ENCODE measurements around the gene IRS1. TPM values are rescaled to one million over a fixed set of nuclear protein-coding genes. Genes with fewer than 3 reads are reported as not detected.

The IRS1 gene
- polyA plus RNA-seq, 2 of the 4 experiments (the other 2 are of a cell fraction), result 10.4 to 13.9 TPM

DNA sequence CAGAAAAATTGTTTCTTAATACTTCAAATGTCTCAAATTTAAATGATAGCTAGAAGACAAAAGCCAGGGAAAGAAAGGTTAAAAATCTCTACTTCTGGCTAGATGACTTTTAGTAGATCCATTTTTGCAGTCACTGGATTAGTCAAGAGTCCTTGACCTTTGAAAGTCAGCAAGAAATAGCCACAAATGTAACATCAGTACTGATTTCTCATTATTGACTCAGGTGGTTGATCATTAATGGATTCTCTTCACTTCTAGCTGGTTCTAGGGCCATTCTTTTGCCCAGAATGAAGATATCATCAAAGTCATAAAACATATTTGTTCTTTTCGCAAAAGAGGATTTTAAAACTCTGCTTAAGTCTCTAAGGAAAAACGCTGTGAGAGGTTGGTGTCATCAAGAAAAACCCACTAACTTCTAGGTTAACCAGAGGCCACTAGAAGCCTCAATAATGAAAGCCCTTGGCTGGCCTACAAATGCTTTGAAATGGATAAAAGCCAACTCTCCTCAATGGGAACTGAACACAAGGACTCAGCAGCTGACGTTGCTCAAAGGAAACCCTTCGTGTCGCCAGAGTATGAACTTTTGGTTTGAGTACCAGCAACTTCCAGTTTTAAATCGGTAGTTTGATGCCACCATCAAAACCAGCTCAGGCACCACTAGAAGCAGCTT lies 66.3 kb downstream of the IRS1 start (continued):
- TF ChIP-seq CEBPB (IDR thresholded peaks at IDR 0.05), result peak; percentile 35 to 50; a peak in 2 of 4 replicates

GRCh38 chr2:226732478-226733188 lies 67.0 kb downstream of the IRS1 start:
- FAIRE-seq (no peak), DNase-seq (ENCODE audit: low read depth in 1 of 2, low spot score in 1 of 2) (no peak), ATAC-seq (no peak)
- CTCF ChIA-PET, result interaction anchor here (1.3 to 1.4 kb wide), 2 partner anchors 64 to 614 kb away, joined by 3 read pairs; no protein-coding TSS in a partner anchor
- Histone ChIP-seq H3K4me2 (peak overlapping the region; percentile 75), H3K4me1 (peaks cover 45% of the 10 kb centered on the region), H3K27ac (peak overlapping the region; percentile 80 to 85), H3K9me3 (no peaks in the 10 kb centered on the region), H3K4me3 (no peak overlapping the region)
- POLR2A ChIA-PET, result no interaction called here
- TF ChIP-seq KDM5A (IDR thresholded peaks at IDR 0.05) (no peak), RNF2 (IDR thresholded peaks at IDR 0.05; ENCODE audit: borderline replicate concordance, low read depth) (no peak), CHD4 (IDR thresholded peaks at IDR 0.05; ENCODE audit: borderline replicate concordance) (no peak), CHD2 (IDR thresholded peaks at IDR 0.05; ENCODE audit: low read length, partially characterized antibody) (no peak), ZFP36 (IDR thresholded peaks at IDR 0.05; ENCODE audit: borderline replicate concordance, partially characterized antibody) (no peak)
- TF ChIP-seq, protein P1, sequence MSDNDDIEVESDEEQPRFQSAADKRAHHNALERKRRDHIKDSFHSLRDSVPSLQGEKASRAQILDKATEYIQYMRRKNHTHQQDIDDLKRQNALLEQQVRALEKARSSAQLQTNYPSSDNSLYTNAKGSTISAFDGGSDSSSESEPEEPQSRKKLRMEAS (IDR thresholded peaks at IDR 0.05), result no peak
- TF ChIP-seq, protein P2, sequence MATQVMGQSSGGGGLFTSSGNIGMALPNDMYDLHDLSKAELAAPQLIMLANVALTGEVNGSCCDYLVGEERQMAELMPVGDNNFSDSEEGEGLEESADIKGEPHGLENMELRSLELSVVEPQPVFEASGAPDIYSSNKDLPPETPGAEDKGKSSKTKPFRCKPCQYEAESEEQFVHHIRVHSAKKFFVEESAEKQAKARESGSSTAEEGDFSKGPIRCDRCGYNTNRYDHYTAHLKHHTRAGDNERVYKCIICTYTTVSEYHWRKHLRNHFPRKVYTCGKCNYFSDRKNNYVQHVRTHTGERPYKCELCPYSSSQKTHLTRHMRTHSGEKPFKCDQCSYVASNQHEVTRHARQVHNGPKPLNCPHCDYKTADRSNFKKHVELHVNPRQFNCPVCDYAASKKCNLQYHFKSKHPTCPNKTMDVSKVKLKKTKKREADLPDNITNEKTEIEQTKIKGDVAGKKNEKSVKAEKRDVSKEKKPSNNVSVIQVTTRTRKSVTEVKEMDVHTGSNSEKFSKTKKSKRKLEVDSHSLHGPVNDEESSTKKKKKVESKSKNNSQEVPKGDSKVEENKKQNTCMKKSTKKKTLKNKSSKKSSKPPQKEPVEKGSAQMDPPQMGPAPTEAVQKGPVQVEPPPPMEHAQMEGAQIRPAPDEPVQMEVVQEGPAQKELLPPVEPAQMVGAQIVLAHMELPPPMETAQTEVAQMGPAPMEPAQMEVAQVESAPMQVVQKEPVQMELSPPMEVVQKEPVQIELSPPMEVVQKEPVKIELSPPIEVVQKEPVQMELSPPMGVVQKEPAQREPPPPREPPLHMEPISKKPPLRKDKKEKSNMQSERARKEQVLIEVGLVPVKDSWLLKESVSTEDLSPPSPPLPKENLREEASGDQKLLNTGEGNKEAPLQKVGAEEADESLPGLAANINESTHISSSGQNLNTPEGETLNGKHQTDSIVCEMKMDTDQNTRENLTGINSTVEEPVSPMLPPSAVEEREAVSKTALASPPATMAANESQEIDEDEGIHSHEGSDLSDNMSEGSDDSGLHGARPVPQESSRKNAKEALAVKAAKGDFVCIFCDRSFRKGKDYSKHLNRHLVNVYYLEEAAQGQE (IDR thresholded peaks at IDR 0.05), result no peak
- WGBS (ENCODE audit: missing lambda C conversion rate), result 87% methylated on average over 4 of the region's 4 CpGs

DNA sequence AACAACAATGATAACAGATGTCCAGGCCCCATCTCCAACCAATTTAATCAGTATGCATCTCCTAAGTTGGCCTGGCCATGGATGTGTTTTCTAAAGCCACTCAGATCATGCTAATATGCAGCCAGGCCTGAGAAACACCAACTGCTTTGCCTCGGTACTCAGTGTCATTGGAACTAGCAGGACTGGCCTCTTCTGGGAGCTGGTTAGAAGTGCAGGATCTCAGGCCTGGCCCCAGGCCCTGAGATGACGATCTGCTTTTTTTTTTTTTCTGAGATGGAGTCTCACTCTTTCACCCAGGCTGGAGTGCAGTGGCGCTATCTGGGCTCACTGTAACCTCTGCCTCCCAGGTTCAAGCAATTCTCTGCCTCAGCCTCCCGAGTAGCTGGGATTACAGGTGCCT lies 69.1 kb downstream of the IRS1 start:
- TF ChIP-seq RAD21 (conservative IDR thresholded peaks at IDR 0.05 in 1 of 2, IDR thresholded peaks at IDR 0.05 in 1 of 2) (peak in 1 of 2 experiments; percentile 10; a peak in 1 of 5 replicates), EHF (CRISPR knock-in tag; IDR thresholded peaks at IDR 0.05) (no peak)
- TF ChIP-seq, protein P1 (IDR thresholded peaks at IDR 0.05), result no peak
- Histone ChIP-seq H3K9me3 (no peaks in the 10 kb centered on the region), H3K4me3 (no peak overlapping the region), H3K27ac (peak overlapping the region in 1 of 2 experiments; percentile 40; a peak in 3 of 6 replicates), H3K4me1 (peaks cover 43% of the 10 kb centered on the region), H3K4me2 (no peak overlapping the region)
- DNase-seq (ENCODE audit: low read depth in 1 of 2, low spot score in 1 of 2) (peak in 1 of 2 experiments; percentile 36), FAIRE-seq (no peak), ATAC-seq (peak; percentile 56; a peak in 2 of 6 replicates)
- ChIA-PET POLR2A (no interaction called here), CTCF (no interaction called here)
- 85% methylated on average over 4 of the region's 4 CpGs for WGBS (ENCODE audit: missing lambda C conversion rate)

DNA sequence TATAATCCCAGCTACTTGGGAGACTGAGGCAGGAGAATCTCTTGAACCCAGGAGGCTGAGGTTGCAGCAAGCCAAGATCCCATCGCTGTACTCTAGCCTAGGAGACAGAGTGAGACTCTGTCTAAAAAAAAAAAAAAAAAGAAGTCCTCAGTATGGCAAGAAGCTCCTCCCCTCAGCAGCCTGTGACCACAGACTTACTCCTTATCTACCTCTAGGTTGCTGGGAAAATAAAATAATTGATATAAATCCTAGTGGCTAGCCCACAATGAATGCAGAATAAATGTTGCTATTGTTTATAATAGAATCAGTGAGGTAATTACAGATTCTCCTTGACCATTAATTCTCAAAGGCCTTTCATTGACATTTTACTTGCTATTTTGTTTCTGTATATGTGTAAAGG lies 70.6 kb downstream of the IRS1 start:
- 100% methylated on average over 1 of the region's 1 CpG for WGBS (ENCODE audit: missing lambda C conversion rate)
- H3K9me3 ChIP-seq, result no peaks in the 10 kb centered on the region
- DNase-seq (ENCODE audit: low read depth in 1 of 2, low spot score in 1 of 2) (no peak), ATAC-seq (no peak), FAIRE-seq (no peak)
- H3K4me3 ChIP-seq, result no peak overlapping the region
- TF ChIP-seq, protein P2 (IDR thresholded peaks at IDR 0.05), result no peak
- TF ChIP-seq BHLHE40 (IDR thresholded peaks at IDR 0.05; ENCODE audit: low read depth, low read length) (no peak), NFE2L2 (conservative IDR thresholded peaks at IDR 0.05; ENCODE audit: low read length) (no peak), JUN (IDR thresholded peaks at IDR 0.05) (no peak), CHD4 (IDR thresholded peaks at IDR 0.05; ENCODE audit: borderline replicate concordance) (no peak), EHF (CRISPR knock-in tag; IDR thresholded peaks at IDR 0.05) (no peak), HOXB13 (CRISPR knock-in tag; IDR thresholded peaks at IDR 0.05; ENCODE audit: low read depth) (no peak), EHMT2 (IDR thresholded peaks at IDR 0.05; ENCODE audit: low read depth) (no peak), RCOR1 (IDR thresholded peaks at IDR 0.05; ENCODE audit: low read depth, low read length) (no peak), GATA3 (IDR thresholded peaks at IDR 0.05; ENCODE audit: borderline replicate concordance) (no peak), RARB (CRISPR knock-in tag; IDR thresholded peaks at IDR 0.05) (no peak), PHF8 (IDR thresholded peaks at IDR 0.05; ENCODE audit: borderline replicate concordance, low read depth) (no peak), FOXS1 (CRISPR knock-in tag; IDR thresholded peaks at IDR 0.05) (no peak), JUNB (IDR thresholded peaks at IDR 0.05) (no peak)
- TF ChIP-seq, protein P1 (IDR thresholded peaks at IDR 0.05), result no peak
- H3K4me2 ChIP-seq, result no peak overlapping the region
- H3K27ac ChIP-seq, result 0 out of 6 replicates have a peak overlapping the region, but pooled peaks of 1 of the 2 experiments have one; percentile 1
- peaks cover 28% of the 10 kb centered on the region for H3K4me1 ChIP-seq
- CTCF ChIA-PET, result interaction anchor here (0.6 kb wide), 1 partner anchor 840 kb away, joined by 3 read pairs; no protein-coding TSS in a partner anchor
- POLR2A ChIA-PET, result no interaction called here
